Liver (tissue), 9 donors: ENCODE data around the gene GALE. TPM values are rescaled to one million over a fixed set of nuclear protein-coding genes. Genes with fewer than 3 reads are reported as not detected.
A peak's percentile ranks its signal among the peaks of the same experiment; 100 is the strongest.

ENCODE experiments used
- DNase-seq: peaks from one replicate; pipeline ENCODE4 v3.0.0-alpha.2; 2017; ENCODE audit warnings: low spot score
- H3K27ac ChIP-seq, 2 donors: one replicate each; pipeline ENCODE4 v1.7.0; 2013; ENCODE audit warnings: inconsistent platforms in 2 of 2, low read length in 2 of 2, control low read depth in 1 of 2, low read depth in 1 of 2, mild to moderate bottlenecking in 1 of 2
- H3K27me3 ChIP-seq, 4 donors: one replicate each; pipeline versions ENCODE4 v1.6.1 to v1.7.0; 2013; ENCODE audit warnings: low read length in 3 of 4, inconsistent platforms in 1 of 4, mild to moderate bottlenecking in 1 of 4, moderate library complexity in 1 of 4; ENCODE audit not compliant: control insufficient read depth in 4 of 4, insufficient read depth in 4 of 4
- H3K36me3 ChIP-seq, 4 donors: one replicate each; pipeline versions ENCODE4 v1.6.1 to v1.7.0; 2013; ENCODE audit warnings: low read length in 3 of 4, mild to moderate bottlenecking in 3 of 4, low read depth in 1 of 4, moderate library complexity in 1 of 4; ENCODE audit not compliant: control insufficient read depth in 4 of 4, insufficient read depth in 3 of 4
- H3K4me1 ChIP-seq, 4 donors: one replicate each; pipeline versions ENCODE4 v1.6.1 to v1.7.0; 2013; ENCODE audit warnings: low read length in 3 of 4, mild to moderate bottlenecking in 3 of 4, moderate library complexity in 1 of 4; ENCODE audit not compliant: control insufficient read depth in 4 of 4, insufficient read depth in 4 of 4
- H3K4me3 ChIP-seq, 3 donors: one replicate each; pipeline versions ENCODE4 v1.6.1 to v1.7.0; 2013; ENCODE audit warnings: low read length in 3 of 3, control low read depth in 1 of 3, low read depth in 1 of 3, mild to moderate bottlenecking in 1 of 3
- H3K9ac ChIP-seq, 2 donors: one replicate each; pipeline ENCODE4 v1.7.0; 2013; ENCODE audit warnings: low read length in 2 of 2, mild to moderate bottlenecking in 2 of 2, moderate library complexity in 2 of 2, control low read depth in 1 of 2, low read depth in 1 of 2
- H3K9me3 ChIP-seq, 4 donors: one replicate each; pipeline versions ENCODE4 v1.6.1 to v1.7.0; 2013; ENCODE audit warnings: low read length in 3 of 4; ENCODE audit not compliant: control insufficient read depth in 4 of 4
- ATF3 ChIP-seq: IDR thresholded peaks from 2 replicates; pipeline ENCODE4 v1.6.1; 2016; ENCODE audit warnings: antibody characterized with exemption
- CTCF ChIP-seq: fragments of 150-350 bp; IDR thresholded peaks from 2 replicates; pipeline ENCODE4 v1.5.1; 2017; ENCODE audit warnings: improper control_type of control experiment, low read depth, low read length; ENCODE audit not compliant: missing input control
- EGR1 ChIP-seq, 2 donors: IDR thresholded peaks; 2 replicates each; pipeline ENCODE4 v1.6.1; 2016 to 2018; ENCODE audit warnings: antibody characterized with exemption in 2 of 2, low read depth in 2 of 2
- FOXA2 ChIP-seq: IDR thresholded peaks from 2 replicates; pipeline ENCODE4 v1.6.1; 2016; ENCODE audit warnings: antibody characterized with exemption
- GABPA ChIP-seq, 2 donors: IDR thresholded peaks in 1 of 2; conservative IDR thresholded peaks in 1 of 2; 2 replicates each; pipeline ENCODE4 v1.6.1; 2016; ENCODE audit warnings: antibody characterized with exemption in 2 of 2, mild to moderate bottlenecking in 1 of 2, moderate library complexity in 1 of 2
- HNF4A ChIP-seq, 2 donors: conservative IDR thresholded peaks; 2 replicates each; pipeline ENCODE4 v1.6.1; 2016; ENCODE audit warnings: antibody characterized with exemption in 2 of 2, mild to moderate bottlenecking in 2 of 2
- HNF4G ChIP-seq: IDR thresholded peaks from 2 replicates; pipeline ENCODE4 v1.6.1; 2016; ENCODE audit warnings: antibody characterized with exemption
- JUND ChIP-seq, 2 donors: IDR thresholded peaks; 2 replicates each; pipeline ENCODE4 v1.6.1; 2016; ENCODE audit warnings: antibody characterized with exemption in 2 of 2
- MAX ChIP-seq: IDR thresholded peaks from 2 replicates; pipeline ENCODE4 v1.6.1; 2016; ENCODE audit warnings: antibody characterized with exemption
- NR2F2 ChIP-seq: IDR thresholded peaks from 2 replicates; pipeline ENCODE4 v1.6.1; 2016; ENCODE audit warnings: antibody characterized with exemption
- RAD21 ChIP-seq, 2 donors: IDR thresholded peaks; 2 replicates each; pipeline ENCODE4 v1.6.1; 2016; ENCODE audit warnings: antibody characterized with exemption in 2 of 2, mild to moderate bottlenecking in 2 of 2
- REST ChIP-seq: IDR thresholded peaks from 2 replicates; pipeline ENCODE4 v1.6.1; 2016; ENCODE audit warnings: antibody characterized with exemption, mild to moderate bottlenecking
- TAF1 ChIP-seq: conservative IDR thresholded peaks from 2 replicates; pipeline ENCODE4 v1.6.1; 2016; ENCODE audit warnings: antibody characterized with exemption, mild to moderate bottlenecking
- ZBTB33 ChIP-seq: IDR thresholded peaks from 2 replicates; pipeline ENCODE4 v1.6.1; 2016; ENCODE audit warnings: antibody characterized with exemption
- WGBS: extraction: QIAGEN DNeasy Blood & Tissue Kit; methylation state at CpG from one replicate; pipeline ENCODE4 v1.1.7; 2013; 5-methylcytosine and 5-hydroxymethylcytosine counted together
- polyA plus RNA-seq, 2 donors: library from polyadenylated mRNA; stranded (reverse) in 1 of 2; unstranded in 1 of 2; fragments of 200-250 nt in 1 of 2; fragments of >200 nt in 1 of 2; fragmentation: Nextera tagmentation in 1 of 2; extraction: Ambion mirVana in 1 of 2; gene quantifications; one replicate each; pipeline versions ENCODE4 v1.2.1 to v1.2.3, GENCODE V29; 2013 to 2015
- total RNA-seq, 2 donors: library from RNA; depleted of rRNA; stranded (reverse); fragments of >200 nt; gene quantifications; one replicate each; pipeline ENCODE4 v1.2.3, GENCODE V29; 2014
- donor health status: healthy.
- donor health status: healthy.
- donor health status: healthy.
- donor health status: healthy.
- donor health status: healthy.

The GALE gene
- total and polyA plus RNA-seq, 4 donors, result 22.9 to 43.4 (median 38.7) TPM

- Histone ChIP-seq H3K4me3 (no peak overlapping the region), H3K27me3 (no peaks in the 10 kb centered on the region), H3K27ac (no peak overlapping the region), H3K36me3 (peaks cover 0 to 2% (median under 1%) of the 10 kb centered on the region in 4 donors), H3K9ac (peak overlapping the region in 1 of 2 donors; percentile 34), H3K9me3 (no peaks in the 10 kb centered on the region), H3K4me1 (peaks cover under 1 to 37% (median 29%) of the 10 kb centered on the region in 4 donors)
- DNase-seq, result peak; percentile 93
- WGBS, result 21% methylated on average over 14 of the region's 14 CpGs
- no peak for TF ChIP-seq JUND (IDR thresholded peaks at IDR 0.05)
- no peak for TF ChIP-seq HNF4G
- no peak for TF ChIP-seq MAX
- peak; percentile 92 for TF ChIP-seq CTCF
- no peak for TF ChIP-seq GABPA (IDR thresholded peaks at IDR 0.05 in 1 of 2, conservative IDR thresholded peaks at IDR 0.05 in 1 of 2)
- TF ChIP-seq ZBTB33, result no peak
- no peak for TF ChIP-seq EGR1 (IDR thresholded peaks at IDR 0.05; ENCODE audit: low read depth in 2 of 2)
- TF ChIP-seq TAF1, result no peak
- TF ChIP-seq FOXA2, result no peak
- TF ChIP-seq RAD21 (IDR thresholded peaks at IDR 0.05), result peak; percentile 90 to 95
- no peak for TF ChIP-seq REST
- TF ChIP-seq ATF3, result no peak
Measured at GRCh38 chr1:23772049-23772853, 28.3 kb downstream of the GALE start.

GRCh38 chr1:23768733-23769132, 31.8 kb downstream of the GALE start:
- Histone ChIP-seq H3K9ac (no peak overlapping the region), H3K4me1 (peaks cover 0 to 26% (median 18%) of the 10 kb centered on the region in 4 donors), H3K27ac (no peak overlapping the region), H3K36me3 (peaks cover 0 to 2% (median 2%) of the 10 kb centered on the region in 4 donors), H3K9me3 (no peaks in the 10 kb centered on the region), H3K27me3 (no peaks in the 10 kb centered on the region), H3K4me3 (no peak overlapping the region)
- WGBS, result 89% methylated on average over 5 of the region's 5 CpGs
- TF ChIP-seq ZBTB33 (no peak), EGR1 (IDR thresholded peaks at IDR 0.05; ENCODE audit: low read depth in 2 of 2) (no peak), HNF4A (conservative IDR thresholded peaks at IDR 0.05) (no peak), RAD21 (IDR thresholded peaks at IDR 0.05) (no peak), FOXA2 (no peak), JUND (IDR thresholded peaks at IDR 0.05) (no peak), NR2F2 (no peak)
- DNase-seq, result no peak
